ENCODE measurements around the gene KIF25. TPM values are rescaled to one million over a fixed set of nuclear protein-coding genes. Genes with fewer than 3 reads are reported as not detected.
A peak's percentile ranks its signal among the peaks of the same experiment; 100 is the strongest.
"Not testable (repeated sequence)": the region's sequence is repeated elsewhere in the genome, so short reads cannot be mapped to it uniquely, and the experiment has no call there.

Gene KIF25
- total RNA-seq, 1 donor from 2014 or later: 0.43 TPM

- no peak for DNase-seq (ENCODE audit: low spot score)
- peak; percentile 68 for ATAC-seq
Observed at GRCh38 chr6:167974640-167975344, 22.7 kb upstream of the KIF25 start.

- DNase-seq (ENCODE audit: low spot score): peak; percentile 67
- peak; percentile 79 for ATAC-seq
Observed at GRCh38 chr6:167975458-167975857, 22.0 kb upstream of the KIF25 start.

GRCh38 chr6:167976116-167976657, 21.3 kb upstream of the KIF25 start:
- not testable (repeated sequence) for DNase-seq (ENCODE audit: low spot score); ATAC-seq

DNA sequence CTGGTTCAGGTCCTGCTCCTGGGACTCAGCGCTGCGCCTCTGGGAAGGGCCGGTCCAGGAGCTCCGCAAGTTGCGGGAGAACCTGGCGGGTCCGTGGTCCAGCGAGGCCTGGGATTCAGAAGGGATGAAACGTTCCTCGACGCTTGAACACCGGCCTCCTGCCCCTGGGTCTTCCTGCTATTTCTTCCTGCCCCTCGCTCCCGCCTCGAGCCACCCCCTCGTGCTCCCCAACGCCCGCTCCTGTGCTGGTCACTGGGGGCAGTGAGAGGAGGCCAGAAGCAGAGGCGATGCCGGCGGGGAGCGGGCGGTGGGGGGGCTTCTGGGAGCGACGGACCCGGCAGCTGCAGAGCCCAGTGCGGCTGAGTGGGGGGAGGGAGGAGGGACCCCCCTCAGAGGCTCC, 20.8 kb upstream of the KIF25 start:
- DNase-seq (ENCODE audit: low spot score) (no peak), ATAC-seq (no peak)

DNA sequence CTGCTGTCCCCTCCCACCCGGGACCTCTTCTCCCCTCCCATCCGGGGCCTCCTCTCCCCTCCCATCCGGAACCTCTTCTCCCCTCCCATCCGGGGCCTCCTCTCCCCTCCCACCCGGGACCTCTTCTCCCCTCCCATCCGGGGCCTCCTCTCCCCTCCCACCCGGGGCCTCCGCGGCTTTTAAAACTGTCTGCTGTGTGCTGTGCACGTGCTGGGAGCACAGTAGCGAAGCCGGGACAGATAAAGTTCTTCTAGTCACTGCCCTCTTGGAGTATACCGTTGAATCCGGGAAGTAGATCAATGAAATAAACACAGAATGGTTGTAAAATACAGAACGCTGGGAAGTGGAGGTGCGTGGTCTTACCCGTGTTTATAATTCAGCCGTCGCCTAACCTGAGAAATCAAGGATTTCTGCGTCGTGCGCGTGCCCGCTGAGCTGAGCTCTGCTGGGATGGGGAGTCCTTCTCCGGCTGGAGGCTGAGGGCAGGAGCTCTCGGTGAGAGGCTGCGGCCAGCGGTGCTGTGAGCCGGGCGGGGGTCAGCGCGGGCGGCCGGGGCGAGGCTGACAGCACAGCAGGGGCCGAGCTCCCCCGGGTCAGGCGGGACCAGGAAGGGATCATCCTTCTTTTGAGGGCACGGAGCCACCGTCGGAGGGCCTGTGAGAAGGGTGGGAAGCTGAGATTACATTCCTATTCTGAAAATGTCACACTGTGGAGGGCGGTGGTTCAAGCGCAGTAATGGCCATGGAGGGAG, 19.6 kb upstream of the KIF25 start:
- DNase-seq (ENCODE audit: low spot score): no peak
- no peak for ATAC-seq

DNA sequence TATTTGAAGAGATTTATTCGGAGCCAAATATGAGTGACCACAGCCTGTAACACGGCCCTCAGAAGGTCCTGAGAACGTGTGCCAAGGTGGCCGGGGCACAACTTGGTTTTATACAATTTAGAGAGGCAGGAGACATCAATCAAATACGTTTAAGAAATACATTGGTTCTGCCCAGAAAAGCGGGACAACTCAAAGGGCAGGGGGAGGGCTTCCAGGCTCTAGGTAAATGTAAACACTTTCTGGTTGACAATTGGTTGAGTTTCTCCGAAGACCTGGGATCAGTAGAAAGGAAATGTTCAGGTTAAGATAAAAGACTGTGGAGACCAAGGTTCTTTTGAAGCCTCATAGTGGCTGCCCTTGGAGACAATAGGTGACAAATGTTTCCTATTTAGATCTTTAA, 18.9 kb upstream of the KIF25 start:
- DNase-seq (ENCODE audit: low spot score) (no peak), ATAC-seq (no peak)

GRCh38 chr6:167979436-167980139, 17.9 kb upstream of the KIF25 start:
- no peak for ATAC-seq
- DNase-seq (ENCODE audit: low spot score): no peak

- DNase-seq (ENCODE audit: low spot score) (no peak), ATAC-seq (no peak)
Observed at GRCh38 chr6:167980911-167981580, 16.4 kb upstream of the KIF25 start.

DNA sequence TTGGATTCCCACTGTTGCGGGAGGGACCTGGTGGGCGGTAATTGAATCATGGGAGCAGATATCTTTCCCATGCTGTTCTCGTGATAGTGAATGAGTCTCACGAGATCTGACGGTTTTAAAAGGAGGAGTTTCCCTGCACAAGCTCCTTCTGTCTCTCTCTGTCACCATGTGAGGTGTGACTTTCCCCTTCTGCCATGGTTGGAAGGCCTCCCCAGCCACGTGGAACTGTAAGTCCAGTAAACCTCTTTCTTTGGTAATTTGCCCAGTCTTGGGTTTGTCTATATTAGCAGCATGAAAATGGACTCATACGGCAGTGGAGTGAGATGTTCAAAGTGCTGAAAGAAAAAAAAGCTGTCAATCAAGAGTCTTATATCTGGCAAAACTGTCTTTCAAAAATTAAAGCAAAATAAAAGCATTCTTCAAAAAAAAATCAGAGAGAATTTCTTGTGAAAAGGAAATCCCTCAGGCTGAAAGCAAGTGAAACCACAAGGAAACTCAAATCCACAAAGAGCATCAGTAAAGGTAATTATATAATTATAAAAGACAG, 15.5 kb upstream of the KIF25 start:
- DNase-seq (ENCODE audit: low spot score) (no peak), ATAC-seq (no peak)

DNA sequence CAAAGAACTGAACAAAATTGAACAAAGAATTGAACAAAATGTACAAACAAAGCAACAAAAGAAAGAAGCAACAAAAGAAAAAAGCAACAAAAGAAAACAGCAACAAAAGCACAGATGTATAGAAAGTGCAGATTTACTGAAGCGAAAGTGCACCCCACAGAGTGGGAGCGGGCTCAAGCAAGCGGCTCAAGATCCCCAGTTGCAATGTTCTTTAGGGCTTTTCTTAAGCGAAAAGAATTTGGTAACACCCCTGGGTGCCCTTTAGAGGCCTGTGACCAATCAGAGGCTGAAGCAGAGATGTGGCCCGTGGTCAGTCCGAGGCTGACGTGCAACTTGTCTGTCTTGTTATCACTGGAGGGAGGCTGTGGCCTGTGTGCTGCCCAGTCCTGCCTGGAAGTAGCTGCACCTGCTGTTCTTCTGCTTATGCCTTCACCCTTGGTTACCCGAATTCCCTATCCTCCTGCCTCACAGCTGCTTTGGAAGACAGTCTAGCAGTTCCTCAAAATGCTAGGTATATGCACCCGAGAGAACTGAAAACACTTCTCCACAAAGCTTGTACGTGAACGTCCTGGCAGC, 13.2 kb upstream of the KIF25 start:
- ATAC-seq (no peak), DNase-seq (ENCODE audit: low spot score) (no peak)

DNA sequence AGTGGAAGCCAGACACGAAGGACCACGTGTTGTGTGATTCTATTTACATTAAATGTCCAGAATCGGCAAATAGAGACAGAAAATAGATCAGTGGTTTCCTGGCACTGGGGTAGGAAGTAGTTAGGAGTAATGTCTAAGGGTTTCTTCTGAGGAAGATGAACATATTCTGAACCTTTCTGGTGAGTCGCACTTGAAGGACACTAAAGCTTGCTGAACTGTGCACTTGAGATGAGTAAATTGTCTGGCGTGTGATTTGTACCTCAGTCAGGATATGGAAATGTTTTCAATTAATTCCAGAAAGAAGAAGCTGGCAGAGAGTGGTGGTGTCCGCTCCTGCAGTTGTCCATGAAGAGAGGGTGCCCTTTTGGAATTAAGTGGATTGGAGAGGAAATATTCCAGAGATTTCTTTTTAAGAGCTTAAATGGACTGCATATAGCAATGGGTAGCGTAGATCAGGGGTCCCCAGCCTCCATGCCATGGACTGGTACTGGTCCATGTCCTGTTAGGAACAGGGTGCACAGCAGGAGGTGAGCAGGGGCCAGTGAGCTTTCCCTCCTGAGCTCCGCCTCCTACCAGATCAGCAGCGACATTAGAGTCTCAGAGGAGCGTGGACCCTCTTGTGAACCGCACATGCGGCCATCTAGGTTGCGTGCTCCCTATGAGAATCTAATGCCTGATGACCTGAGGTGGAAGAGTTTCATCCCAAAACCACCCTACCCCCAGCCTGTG, 12.4 kb upstream of the KIF25 start:
- no peak for ATAC-seq
- DNase-seq (ENCODE audit: low spot score): no peak

DNA sequence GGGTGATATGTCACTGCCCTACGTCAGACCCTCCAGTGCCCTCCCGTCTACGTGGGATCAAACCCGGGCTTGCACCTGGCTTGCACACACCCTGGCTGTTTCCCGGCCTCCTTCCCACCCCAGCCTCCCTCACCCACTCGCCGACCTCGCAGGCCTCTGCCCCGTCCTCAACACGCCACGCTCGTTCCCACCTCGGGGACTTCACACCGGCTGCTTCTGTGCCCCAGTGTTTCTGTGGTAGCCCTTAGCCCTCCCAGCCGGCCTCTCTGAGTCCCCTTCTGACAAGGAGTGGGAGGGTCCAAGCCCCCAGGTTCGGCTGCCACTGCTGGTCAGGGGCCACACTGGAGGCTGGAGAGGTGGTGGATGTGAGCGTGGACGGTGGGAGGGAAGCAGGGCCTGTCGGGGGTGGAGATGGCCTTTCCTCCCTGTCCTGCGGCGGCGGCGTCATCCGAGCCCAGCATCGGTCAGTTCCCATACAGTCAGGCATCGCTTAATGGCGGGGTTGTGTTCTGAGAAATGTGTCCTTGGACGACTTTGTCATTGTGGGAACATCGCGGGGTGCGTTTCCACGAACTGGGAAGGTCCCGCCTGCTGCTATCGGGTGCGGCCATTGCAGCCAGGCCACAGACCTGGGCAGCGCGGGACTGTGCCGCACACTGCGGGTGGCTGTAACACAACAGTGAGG, 11.4 kb upstream of the KIF25 start:
- DNase-seq (ENCODE audit: low spot score): no peak
- ATAC-seq: no peak

DNA sequence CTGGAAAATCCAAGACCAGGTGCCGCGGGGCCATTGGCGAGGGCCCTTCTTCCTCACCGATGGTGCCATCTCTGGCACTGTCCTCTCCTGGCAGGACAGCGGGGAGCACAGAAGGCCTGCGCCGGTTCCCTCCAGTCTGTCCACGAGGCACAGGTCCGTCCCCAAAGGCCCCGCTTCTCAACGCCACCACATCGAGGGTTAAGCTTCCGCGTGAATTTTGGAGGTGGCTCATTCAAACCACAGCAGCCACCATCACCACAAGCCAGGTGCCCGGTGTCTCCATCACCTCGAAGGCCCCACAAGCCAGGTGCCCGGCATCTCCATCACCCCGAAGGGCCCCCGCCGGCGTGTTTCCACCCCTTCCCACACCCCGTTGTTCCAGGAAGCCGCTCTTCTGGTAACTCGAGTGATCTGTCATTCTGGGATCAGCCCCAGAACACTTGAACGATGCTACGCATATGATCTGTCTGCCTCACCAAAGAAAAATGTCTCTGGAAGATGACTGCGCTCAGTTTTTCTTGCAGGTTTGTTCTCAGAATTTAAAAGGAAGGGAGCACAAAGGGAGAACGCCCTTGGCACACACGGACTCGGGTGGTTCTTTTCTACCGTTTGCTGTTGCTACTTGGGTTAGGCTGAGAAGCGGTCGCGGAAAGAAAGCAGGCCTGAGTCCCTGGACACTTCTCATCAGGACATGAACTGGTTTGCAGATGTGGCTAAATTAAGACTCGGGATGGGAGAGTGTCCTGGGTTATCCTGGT, 9.9 kb upstream of the KIF25 start:
- DNase-seq (ENCODE audit: low spot score) (no peak), ATAC-seq (no peak)

- no peak for ATAC-seq
Observed at GRCh38 chr6:167988154-167988495, 9.3 kb upstream of the KIF25 start.

DNA sequence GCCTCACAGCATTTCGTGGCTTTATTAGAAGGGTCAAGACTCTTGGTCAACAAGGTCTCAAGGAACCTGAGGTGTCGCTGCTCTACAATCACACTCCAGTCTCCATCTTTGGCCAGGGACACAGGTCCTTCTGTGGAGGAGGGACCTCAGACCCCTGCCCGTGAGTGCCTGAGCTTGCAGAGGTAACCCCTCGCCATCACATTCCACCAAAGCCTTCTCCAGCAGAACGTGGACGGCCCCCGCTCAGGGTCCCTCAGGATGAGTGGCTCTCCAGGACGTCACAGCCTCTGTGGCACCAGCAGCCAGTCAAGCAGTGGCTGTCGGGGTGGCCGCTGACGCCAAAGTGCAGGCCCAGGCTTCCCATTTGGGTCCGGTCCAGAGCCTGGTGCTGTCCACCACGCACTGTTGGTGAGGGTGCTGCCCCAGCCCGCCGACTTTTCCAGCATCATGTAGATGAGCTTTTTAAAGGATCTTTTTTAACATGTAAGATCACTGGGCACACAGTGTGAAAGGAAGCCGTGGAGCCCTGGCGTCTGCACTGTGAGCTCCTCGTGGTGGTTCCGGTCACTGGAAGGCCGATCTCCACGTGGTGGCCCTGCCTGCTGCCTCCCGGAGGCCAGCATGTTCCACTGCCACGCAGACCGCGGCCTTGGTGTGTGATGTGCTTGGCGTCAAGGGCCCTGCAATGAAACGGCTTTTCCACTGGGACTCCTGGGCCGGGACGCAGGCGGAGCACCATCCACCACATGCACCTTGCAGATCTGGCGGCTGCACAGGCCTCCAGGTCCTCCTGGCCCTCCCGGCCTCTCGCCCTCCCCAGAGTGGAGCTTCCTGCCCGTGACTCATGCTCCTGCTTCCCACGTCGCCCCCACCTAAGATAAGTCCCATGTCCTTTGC, 8.3 kb upstream of the KIF25 start:
- DNase-seq (ENCODE audit: low spot score) (no peak), ATAC-seq (no peak)

More at GRCh38 chr6:167988154-167988495, 9.3 kb upstream of the KIF25 start:
- no peak for DNase-seq (ENCODE audit: low spot score)

GRCh38 chr6:167990016-167990945, 7.2 kb upstream of the KIF25 start:
- ATAC-seq: peak; percentile 29
- no peak for DNase-seq (ENCODE audit: low spot score)
